Measurements from ENCODE around the gene ADAM8. TPM values are rescaled to one million over a fixed set of nuclear protein-coding genes. Genes with fewer than 3 reads are reported as not detected.
A peak's percentile ranks its signal among the peaks of the same experiment; 100 is the strongest.

ADAM8 gene
- total RNA-seq, 4 donors from 2014 or later = 0.90 to 2.1 (median 1.2) TPM

DNA sequence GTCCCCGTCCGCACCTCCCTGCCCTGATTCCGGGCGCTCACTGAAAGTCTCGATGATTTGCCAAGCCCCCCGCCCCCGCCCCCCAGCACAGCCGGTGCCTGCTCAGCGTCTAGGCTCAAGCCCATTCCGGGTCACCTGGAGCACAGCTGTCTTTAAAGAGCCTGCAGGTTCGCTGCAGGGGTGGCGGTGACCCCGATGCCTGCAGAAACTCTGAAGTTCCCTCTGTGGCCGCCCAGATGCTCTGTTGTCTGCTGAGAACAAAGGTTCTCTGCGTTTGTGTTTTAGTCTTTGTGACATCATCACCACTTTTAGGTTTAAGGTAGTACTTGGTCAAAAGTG, 38.2 kb downstream of the ADAM8 start:
- ATAC-seq (no peak), DNase-seq (no peak)
- TF ChIP-seq, protein P1, sequence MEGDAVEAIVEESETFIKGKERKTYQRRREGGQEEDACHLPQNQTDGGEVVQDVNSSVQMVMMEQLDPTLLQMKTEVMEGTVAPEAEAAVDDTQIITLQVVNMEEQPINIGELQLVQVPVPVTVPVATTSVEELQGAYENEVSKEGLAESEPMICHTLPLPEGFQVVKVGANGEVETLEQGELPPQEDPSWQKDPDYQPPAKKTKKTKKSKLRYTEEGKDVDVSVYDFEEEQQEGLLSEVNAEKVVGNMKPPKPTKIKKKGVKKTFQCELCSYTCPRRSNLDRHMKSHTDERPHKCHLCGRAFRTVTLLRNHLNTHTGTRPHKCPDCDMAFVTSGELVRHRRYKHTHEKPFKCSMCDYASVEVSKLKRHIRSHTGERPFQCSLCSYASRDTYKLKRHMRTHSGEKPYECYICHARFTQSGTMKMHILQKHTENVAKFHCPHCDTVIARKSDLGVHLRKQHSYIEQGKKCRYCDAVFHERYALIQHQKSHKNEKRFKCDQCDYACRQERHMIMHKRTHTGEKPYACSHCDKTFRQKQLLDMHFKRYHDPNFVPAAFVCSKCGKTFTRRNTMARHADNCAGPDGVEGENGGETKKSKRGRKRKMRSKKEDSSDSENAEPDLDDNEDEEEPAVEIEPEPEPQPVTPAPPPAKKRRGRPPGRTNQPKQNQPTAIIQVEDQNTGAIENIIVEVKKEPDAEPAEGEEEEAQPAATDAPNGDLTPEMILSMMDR (IDR thresholded peaks at IDR 0.05 in 4 of 5, conservative IDR thresholded peaks at IDR 0.05 in 1 of 5) = no peak
- TF ChIP-seq POLR2A (IDR thresholded peaks at IDR 0.05) = no peak
- Histone ChIP-seq H3K27me3 (peaks cover 45 to 82% (median 63%) of the 10 kb centered on the region in 3 donors), H3K27ac (no peak overlapping the region), H3K4me3 (no peak overlapping the region), H3K9me3 (no peaks in the 10 kb centered on the region), H3K4me1 (no peaks in the 10 kb centered on the region), H3K36me3 (no peaks in the 10 kb centered on the region)
- in situ Hi-C loops (cut with MboI; ENCODE audit: low sequenced_read_pairs in 4 of 4) (no loop called here), intact Hi-C loops (cut with DNase I; ENCODE audit: low total_unique reads) (no loop called here)

DNA sequence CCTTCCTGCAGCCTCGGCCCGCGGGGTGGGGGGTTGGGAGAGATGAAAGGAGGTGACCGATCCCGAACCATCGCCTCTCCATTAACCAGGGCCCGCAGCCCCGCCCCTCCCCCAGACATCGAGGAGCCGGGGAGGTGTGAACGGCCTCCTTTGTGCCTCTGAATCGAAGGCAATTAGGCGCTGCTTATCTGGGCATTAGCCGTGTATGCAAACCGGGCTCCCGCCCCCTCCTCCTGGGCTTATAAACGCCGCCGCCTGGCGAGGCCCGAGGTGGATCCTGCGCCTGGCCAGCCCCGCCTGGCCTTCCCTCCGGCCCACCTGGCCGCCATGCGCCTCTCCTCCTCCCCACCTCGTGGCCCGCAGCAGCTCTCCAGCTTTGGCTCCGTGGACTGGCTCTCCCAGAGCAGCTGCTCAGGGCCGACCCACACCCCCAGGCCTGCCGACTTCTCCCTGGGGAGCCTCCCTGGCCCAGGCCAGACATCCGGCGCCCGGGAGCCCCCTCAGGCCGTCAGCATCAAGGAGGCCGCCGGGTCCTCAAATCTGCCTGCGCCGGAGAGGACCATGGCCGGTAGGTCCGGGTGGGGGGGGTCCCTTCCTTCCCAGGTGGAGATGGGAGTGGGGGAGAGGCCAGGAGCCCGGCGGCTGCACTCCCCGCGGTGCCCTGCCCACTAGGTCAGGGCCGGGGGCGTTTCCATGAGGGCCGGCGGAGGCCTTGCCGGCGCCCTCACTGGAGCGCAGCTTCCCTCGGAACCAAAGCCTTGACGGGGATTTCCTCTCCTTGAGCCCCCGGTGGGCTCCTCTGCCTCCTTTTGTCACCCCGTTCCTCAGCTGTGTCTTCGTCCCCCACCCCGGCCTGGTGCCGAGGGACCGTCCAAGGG, 38.8 kb downstream of the ADAM8 start, which contains the start of gene VENTX:
Gene VENTX (plus strand): TSS at position 268 of the 878 bp plus-strand sequence. CDS start 60 bp downstream, at position 328.
- intact Hi-C loops (cut with DNase I; ENCODE audit: low total_unique reads) (no loop called here), in situ Hi-C loops (cut with MboI; ENCODE audit: low sequenced_read_pairs in 4 of 4) (no loop called here)
- H3K4me1 ChIP-seq = no peaks in the 10 kb centered on the region
- H3K27ac ChIP-seq = no peak within 1 kb of the TSS
- H3K9me3 ChIP-seq = no peaks in the 10 kb centered on the region
- TF ChIP-seq POLR2A (IDR thresholded peaks at IDR 0.05) = no peak
- TF ChIP-seq, protein P1 (IDR thresholded peaks at IDR 0.05 in 4 of 5, conservative IDR thresholded peaks at IDR 0.05 in 1 of 5) = no peak
- peaks cover 47 to 78% (median 66%) of the 10 kb centered on the region in 3 donors for H3K27me3 ChIP-seq
- no peaks in the 10 kb centered on the region for H3K36me3 ChIP-seq
- no peak for ATAC-seq
- H3K4me3 ChIP-seq = peak within 1 kb of the TSS in 1 of 4 donors; percentile 13
- no peak for DNase-seq

DNA sequence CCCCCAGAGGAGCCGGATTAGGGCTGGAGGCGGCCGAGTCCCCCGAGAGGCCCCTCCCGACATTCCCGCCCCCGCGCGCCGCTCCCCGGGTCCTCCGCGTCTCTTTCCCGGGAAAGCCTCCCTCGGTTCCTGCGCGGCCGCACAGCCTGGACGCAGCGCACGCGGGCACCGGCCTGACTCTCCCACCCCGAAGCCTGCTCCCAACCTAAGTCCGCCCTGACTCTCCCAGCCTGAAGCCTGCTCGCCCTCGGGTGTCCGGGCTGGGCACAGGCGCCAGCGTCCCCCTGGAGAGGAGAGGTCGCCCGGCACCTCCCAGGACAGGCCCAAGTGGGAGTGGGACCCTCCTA, 39.5 kb downstream of the ADAM8 start:
- H3K4me1 ChIP-seq = no peaks in the 10 kb centered on the region
- H3K27ac ChIP-seq = no peak overlapping the region
- ATAC-seq (no peak), DNase-seq (no peak)
- intact Hi-C loops (cut with DNase I; ENCODE audit: low total_unique reads) = no loop called here
- H3K4me3 ChIP-seq = peak overlapping the region in 1 of 4 donors; percentile 13
- H3K36me3 ChIP-seq = no peaks in the 10 kb centered on the region
- H3K27me3 ChIP-seq = peaks cover 51 to 74% (median 73%) of the 10 kb centered on the region in 3 donors
- H3K9me3 ChIP-seq = no peaks in the 10 kb centered on the region
- TF ChIP-seq POLR2A (IDR thresholded peaks at IDR 0.05) = no peak
- TF ChIP-seq, protein P1 (IDR thresholded peaks at IDR 0.05 in 4 of 5, conservative IDR thresholded peaks at IDR 0.05 in 1 of 5) = no peak
- in situ Hi-C loops (cut with MboI; ENCODE audit: low sequenced_read_pairs in 4 of 4) = no loop called here

DNA sequence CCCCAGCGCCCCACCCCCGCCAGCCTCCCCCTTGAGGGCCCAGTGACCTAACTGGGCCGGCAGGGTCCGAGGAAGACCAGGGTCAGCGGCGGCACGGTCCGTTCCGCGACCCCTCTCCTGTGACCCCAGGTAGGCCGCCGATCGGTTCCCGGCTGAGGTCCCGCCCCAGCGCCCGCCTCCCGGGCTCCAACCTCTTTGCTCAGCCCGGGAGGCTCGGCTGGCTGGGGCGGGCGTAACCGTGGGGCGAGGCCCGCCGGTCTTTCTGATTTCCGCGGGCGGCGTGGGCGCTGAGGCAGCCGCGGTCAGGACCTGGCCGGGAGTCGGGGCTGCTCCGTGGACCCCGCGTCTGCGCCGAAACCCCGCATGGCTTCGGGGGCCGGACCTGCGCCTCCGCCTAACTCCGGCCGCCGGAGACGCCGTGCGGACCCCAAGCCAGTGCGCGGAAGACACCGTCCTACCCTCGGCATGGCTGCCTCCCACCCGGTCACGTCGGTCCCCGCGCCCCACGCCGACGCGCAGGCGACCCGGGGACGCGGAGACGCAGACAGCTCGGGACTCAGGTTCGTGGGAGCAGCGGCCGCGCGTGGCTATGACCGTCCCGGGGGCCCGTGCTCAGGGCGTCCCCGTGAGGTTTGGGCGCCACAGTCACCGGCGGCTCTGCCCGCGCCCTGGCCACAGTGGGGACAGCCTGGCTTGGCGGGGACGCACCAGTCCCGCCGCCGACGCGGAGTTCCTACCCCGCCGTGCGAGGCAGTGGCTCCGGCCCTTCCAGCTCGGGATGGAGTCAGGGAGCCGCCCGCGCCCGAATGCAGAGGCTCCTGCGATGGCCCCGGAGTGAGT, 40.0 kb downstream of the ADAM8 start:
- H3K9me3 ChIP-seq = no peaks in the 10 kb centered on the region
- DNase-seq = no peak
- no peaks in the 10 kb centered on the region for H3K36me3 ChIP-seq
- intact Hi-C loops (cut with DNase I; ENCODE audit: low total_unique reads) (no loop called here), in situ Hi-C loops (cut with MboI; ENCODE audit: low sequenced_read_pairs in 4 of 4) (no loop called here)
- H3K27me3 ChIP-seq = peaks cover 53 to 79% (median 76%) of the 10 kb centered on the region in 3 donors
- peak overlapping the region in 1 of 4 donors; percentile 13 for H3K4me3 ChIP-seq
- no peak for ATAC-seq
- no peak overlapping the region for H3K27ac ChIP-seq
- TF ChIP-seq, protein P1 (IDR thresholded peaks at IDR 0.05 in 4 of 5, conservative IDR thresholded peaks at IDR 0.05 in 1 of 5) = no peak
- TF ChIP-seq POLR2A (IDR thresholded peaks at IDR 0.05) = no peak
- H3K4me1 ChIP-seq = no peaks in the 10 kb centered on the region
